ENCODE results near the gene LRRC71. TPM values are rescaled to one million over a fixed set of nuclear protein-coding genes. Genes with fewer than 3 reads are reported as not detected.

LRRC71 gene
- total and polyA plus RNA-seq, 2 of the 8 experiments (the other 6 are each of a cell fraction or from before 2014, with no cell fraction given), result 0.05 TPM; not detected in 1

DNA sequence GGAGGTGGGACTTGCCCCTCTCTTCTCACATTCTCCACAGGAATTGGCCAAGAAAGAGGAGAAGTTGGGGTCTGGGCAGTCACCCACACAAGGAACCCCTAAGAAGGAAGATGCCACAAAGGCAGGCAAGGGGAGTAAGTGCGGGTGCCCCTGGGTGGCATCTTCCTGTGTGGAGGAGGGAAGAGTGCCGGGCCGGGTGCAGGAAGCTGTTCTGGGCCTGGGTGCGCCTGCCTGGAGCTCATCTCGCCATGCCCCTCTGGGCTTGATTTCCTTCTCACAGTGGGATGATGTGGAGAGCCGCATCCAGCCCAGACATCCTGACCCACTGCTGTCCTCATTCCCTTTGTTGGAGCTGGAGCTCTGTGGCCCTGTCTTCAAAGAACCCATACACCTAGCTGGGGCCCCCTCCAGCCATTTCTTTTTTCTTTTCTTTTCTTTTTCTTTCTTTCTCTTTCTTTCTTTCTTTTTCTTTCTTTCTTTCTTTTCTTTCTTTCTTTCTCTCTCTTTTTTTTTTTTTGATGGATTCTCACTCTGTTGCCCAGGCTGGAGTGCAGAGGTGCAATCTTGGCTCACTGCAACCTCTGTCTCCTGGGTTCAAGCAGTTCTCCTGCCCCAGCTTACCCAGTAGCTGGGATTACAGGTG is 9.3 kb downstream of the LRRC71 start:
- 81% methylated on average over 6 of the region's 6 CpGs; no CpG with 5 or more reads in 1 of the 2 experiments for WGBS, 2 experiments (ENCODE audit: extremely low coverage in 1 of 2, insufficient coverage in 1 of 2, insufficient read length in 1 of 2, insufficient replicate concordance in 2 of 2, low coverage in 1 of 2, low lambda C conversion rate in 2 of 2, missing lambda C conversion rate in 1 of 2)

More for the DNA sequence above, 9.3 kb downstream of the LRRC71 start:
- Histone ChIP-seq H3K79me2 (ENCODE audit: control insufficient read depth in 1 of 2, insufficient read depth in 2 of 2, low read length in 2 of 2) (no peaks in the 10 kb centered on the region), H3K4me1 (replicated peaks in 1 of 4; ENCODE audit: control insufficient read depth in 3 of 4, insufficient read depth in 4 of 4, low read length in 3 of 4) (peaks cover 0 to 6% (median 4%) of the 10 kb centered on the region in 4 experiments; a peak in 4 of 7 replicates), H4K5ac (ENCODE audit: insufficient read length, low read depth, low read length) (no peak overlapping the region), H3K56ac (replicated peaks; ENCODE audit: insufficient read length, low read depth, low read length) (no peak overlapping the region), H3K4ac (replicated peaks; ENCODE audit: insufficient read length, low read depth, low read length) (no peak overlapping the region), H3K18ac (ENCODE audit: extremely low read depth, low read length) (no peak overlapping the region), H3K14ac (ENCODE audit: insufficient read length) (no peak overlapping the region), H3K27me3 (replicated peaks in 1 of 4; ENCODE audit: control insufficient read depth in 3 of 4, extremely low read depth in 1 of 4, insufficient read depth in 3 of 4, low read length in 3 of 4) (peaks cover 29 to 48% (median 46%) of the 10 kb centered on the region in 4 experiments), H3K23ac (ENCODE audit: insufficient read length) (no peak overlapping the region), H4K91ac (replicated peaks; ENCODE audit: insufficient read length, low read length) (no peak overlapping the region), H2BK15ac (ENCODE audit: low read length) (no peak overlapping the region), H2AK5ac (ENCODE audit: low read depth, low read length) (no peak overlapping the region), H2BK5ac (ENCODE audit: low read depth, low read length) (no peak overlapping the region), H2BK20ac (ENCODE audit: low read length) (no peak overlapping the region), H3K79me1 (ENCODE audit: low read depth, low read length) (no peaks in the 10 kb centered on the region), H3K9ac (replicated peaks in 1 of 4; ENCODE audit: extremely low read depth in 1 of 4, low read depth in 3 of 4, low read length in 3 of 4) (no peak overlapping the region), H3K4me3 (ENCODE audit: extremely low read depth in 1 of 4, insufficient read depth in 2 of 4, low read depth in 3 of 4, low read length in 4 of 4) (no peak overlapping the region), H3K9me3 (ENCODE audit: insufficient read depth in 2 of 2, low read depth in 1 of 2, low read length in 1 of 2) (no peaks in the 10 kb centered on the region), H3K23me2 (ENCODE audit: low read depth, low read length) (peaks cover 5% of the 10 kb centered on the region; the same call in 1 of the 2 replicates), H3K4me2 (ENCODE audit: insufficient read depth in 1 of 2, low read depth in 2 of 2, low read length in 2 of 2) (no peak overlapping the region), H4K20me1 (replicated peaks in 1 of 2; ENCODE audit: control insufficient read depth in 1 of 2, insufficient read depth in 2 of 2, low read length in 2 of 2) (peaks cover 2 to 13% of the 10 kb centered on the region in 2 experiments), H2BK12ac (ENCODE audit: low read depth, low read length) (no peak overlapping the region), H2BK120ac (replicated peaks; ENCODE audit: low read depth, low read length) (no peak overlapping the region), H3K27ac (ENCODE audit: low read depth, low read length) (no peak overlapping the region), H4K8ac (ENCODE audit: extremely low read depth, insufficient read depth, low read length) (no peak overlapping the region), H3K36me3 (ENCODE audit: control insufficient read depth in 2 of 4, insufficient read depth in 4 of 4, low read length in 3 of 4) (peaks cover 0 to 4% (median 0%) of the 10 kb centered on the region in 4 experiments; a peak in 1 of 8 replicates), H2AFZ (ENCODE audit: low read length) (no peak overlapping the region)
- POLR2A ChIA-PET (ENCODE audit: partially characterized antibody), result interaction anchor here (0.7 kb wide), 1 partner anchor 127 kb away, joined by 3 read pairs; no protein-coding TSS in a partner anchor
- CTCF ChIA-PET (ENCODE audit: partially characterized antibody), result interaction anchor here (1.0 to 11.8 kb wide), 5 partner anchors 12 to 241 kb away, joined by 3 to 287 read pairs (median 50); partner anchors contain the start of gene PEAR1
- FAIRE-seq (no peak), DNase-seq (ENCODE audit: low read depth in 1 of 2, low spot score in 2 of 2) (no peak)
- TF ChIP-seq SAP30 (IDR thresholded peaks at IDR 0.05; ENCODE audit: insufficient read depth, insufficient replicate concordance, low read length) (no peak), SRF (IDR thresholded peaks at IDR 0.05; ENCODE audit: low read depth, low read length) (no peak)
